ENCODE data around the gene LRBA.
"Not testable (repeated sequence)": the region's sequence is repeated elsewhere in the genome, so short reads cannot be mapped to it uniquely, and the experiment has no call there.

LRBA gene

GRCh38 chr4:151014521-151015458 is at the start of gene LRBA:
Gene LRBA (minus strand): TSS chr4:151015284. CDS start chr4:151014642, 642 bp downstream.
- DNase-seq = peak; percentile 43

- DNase-seq = not testable (repeated sequence)
Measured at GRCh38 chr4:151063143-151063542, 48.1 kb upstream of the LRBA start.

- no peak for DNase-seq
Measured at GRCh38 chr4:151055539-151055938, 40.5 kb upstream of the LRBA start.

- DNase-seq = no peak
Measured at GRCh38 chr4:151052785-151053184, 37.7 kb upstream of the LRBA start.

GRCh38 chr4:151049430-151049884 is 34.4 kb upstream of the LRBA start:
- DNase-seq = no peak

GRCh38 chr4:151048913-151049312 is 33.8 kb upstream of the LRBA start:
- DNase-seq = no peak

GRCh38 chr4:151046609-151047008 is 31.5 kb upstream of the LRBA start:
- DNase-seq = no peak

GRCh38 chr4:151045907-151046306 is 30.8 kb upstream of the LRBA start:
- DNase-seq = no peak

GRCh38 chr4:151043803-151044515 is 28.9 kb upstream of the LRBA start:
- DNase-seq = no peak

- DNase-seq = no peak
Measured at GRCh38 chr4:151039733-151040132, 24.6 kb upstream of the LRBA start.

- DNase-seq = no peak
Measured at GRCh38 chr4:151038452-151039157, 23.5 kb upstream of the LRBA start.

- no peak for DNase-seq
Measured at GRCh38 chr4:151035911-151036310, 20.8 kb upstream of the LRBA start.

GRCh38 chr4:151035328-151035727 is 20.2 kb upstream of the LRBA start:
- DNase-seq = no peak

GRCh38 chr4:151034829-151035228 is 19.7 kb upstream of the LRBA start:
- DNase-seq = no peak

- DNase-seq = no peak
Measured at GRCh38 chr4:151031831-151032605, 16.9 kb upstream of the LRBA start.

GRCh38 chr4:151029537-151029936 is 14.5 kb upstream of the LRBA start:
- no peak for DNase-seq

- DNase-seq = not testable (repeated sequence)
Measured at GRCh38 chr4:151029006-151029405, 13.9 kb upstream of the LRBA start.

GRCh38 chr4:151025759-151026158 is 10.7 kb upstream of the LRBA start:
- no peak for DNase-seq

- no peak for DNase-seq
Measured at GRCh38 chr4:151022586-151022985, 7.5 kb upstream of the LRBA start.

- DNase-seq = no peak
Measured at GRCh38 chr4:151021637-151022334, 6.7 kb upstream of the LRBA start.

GRCh38 chr4:151015459-151016347 is 619 bp upstream of the LRBA start:
- peak; percentile 54 for DNase-seq
